ENCODE data around the gene PCNT. TPM values are rescaled to one million over a fixed set of nuclear protein-coding genes. Genes with fewer than 3 reads are reported as not detected.

Gene PCNT
- total RNA-seq, 4 donors from 2014 or later = 200 to 431 (median 290) TPM

- in situ Hi-C loops (cut with MboI; ENCODE audit: low sequenced_read_pairs in 4 of 4) (loop anchor here in 1 of 4 donors (10.0 kb wide), 1 partner anchor 46 kb away; no protein-coding TSS in a partner anchor), intact Hi-C loops (cut with DNase I; ENCODE audit: low total_unique reads) (no loop called here)
- Histone ChIP-seq H3K4me3 (no peak overlapping the region), H3K36me3 (peaks cover 0 to 52% of the 10 kb centered on the region in 2 donors), H3K27me3 (no peaks in the 10 kb centered on the region), H3K9me3 (no peaks in the 10 kb centered on the region), H3K27ac (peak overlapping the region; percentile 94 to 98 (median 95)), H3K4me1 (peaks cover 41 to 52% of the 10 kb centered on the region in 2 donors)
- ATAC-seq (no peak), DNase-seq (peak in 1 of 2 donors; percentile 55)
- TF ChIP-seq CTCF (IDR thresholded peaks at IDR 0.05 in 4 of 5, conservative IDR thresholded peaks at IDR 0.05 in 1 of 5) (no peak), POLR2A (IDR thresholded peaks at IDR 0.05) (no peak)
Measured at GRCh38 chr21:46390603-46391545, 66.9 kb downstream of the PCNT start.

- H3K27me3 ChIP-seq = no peaks in the 10 kb centered on the region
- peaks cover 40 to 45% of the 10 kb centered on the region in 2 donors for H3K4me1 ChIP-seq
- ATAC-seq (no peak), DNase-seq (no peak)
- H3K4me3 ChIP-seq = no peak overlapping the region
- peak overlapping the region; percentile 94 to 98 (median 95) for H3K27ac ChIP-seq
- H3K36me3 ChIP-seq = peaks cover 0 to 49% of the 10 kb centered on the region in 2 donors
- in situ Hi-C loops (cut with MboI; ENCODE audit: low sequenced_read_pairs in 4 of 4) = loop anchor here in 1 of 4 donors (10.0 kb wide), 1 partner anchor 47 kb away; no protein-coding TSS in a partner anchor
- TF ChIP-seq CTCF (IDR thresholded peaks at IDR 0.05 in 4 of 5, conservative IDR thresholded peaks at IDR 0.05 in 1 of 5) (no peak), POLR2A (IDR thresholded peaks at IDR 0.05) (no peak)
- intact Hi-C loops (cut with DNase I; ENCODE audit: low total_unique reads) = no loop called here
- no peaks in the 10 kb centered on the region for H3K9me3 ChIP-seq
Measured at GRCh38 chr21:46391773-46392172, 67.8 kb downstream of the PCNT start.

DNA sequence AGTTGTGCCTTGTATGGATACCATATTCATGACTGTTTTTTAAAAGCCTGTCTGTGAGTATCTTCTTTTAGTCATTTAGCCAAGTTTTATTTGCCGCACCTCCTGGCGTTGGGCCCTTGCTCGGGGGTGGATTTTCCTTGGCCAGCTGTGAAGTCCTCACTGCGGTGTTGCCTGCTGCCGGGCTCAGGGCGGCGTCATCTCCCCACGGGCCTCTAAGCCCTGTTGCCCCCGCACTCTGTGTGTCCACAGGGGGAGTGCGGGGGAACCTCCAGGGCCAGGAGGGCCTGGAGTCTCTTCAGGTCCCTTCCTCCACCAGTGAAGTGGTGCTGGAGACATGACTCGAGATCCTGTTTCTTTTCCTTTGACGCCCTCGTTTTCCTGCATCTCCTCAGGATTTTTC lies 69.0 kb downstream of the PCNT start:
- H3K27me3 ChIP-seq = no peaks in the 10 kb centered on the region
- TF ChIP-seq CTCF (IDR thresholded peaks at IDR 0.05 in 4 of 5, conservative IDR thresholded peaks at IDR 0.05 in 1 of 5) = no peak
- no peak for TF ChIP-seq POLR2A (IDR thresholded peaks at IDR 0.05)
- H3K36me3 ChIP-seq = peaks cover 5 to 58% of the 10 kb centered on the region in 2 donors
- intact Hi-C loops (cut with DNase I; ENCODE audit: low total_unique reads) = no loop called here
- peak overlapping the region; percentile 94 to 98 (median 95) for H3K27ac ChIP-seq
- DNase-seq (peak in 1 of 2 donors; percentile 65), ATAC-seq (peak in 1 of 2 donors; percentile 13)
- in situ Hi-C loops (cut with MboI; ENCODE audit: low sequenced_read_pairs in 4 of 4) = loop anchor here in 1 of 4 donors (10.0 kb wide), 1 partner anchor 48 kb away; no protein-coding TSS in a partner anchor
- H3K4me3 ChIP-seq = peak overlapping the region in 1 of 4 donors; percentile 13
- H3K9me3 ChIP-seq = no peaks in the 10 kb centered on the region
- peaks cover 36 to 44% of the 10 kb centered on the region in 2 donors for H3K4me1 ChIP-seq

GRCh38 chr21:46393451-46393940 lies 69.5 kb downstream of the PCNT start:
- Histone ChIP-seq H3K4me3 (peak overlapping the region in 1 of 4 donors; percentile 13), H3K4me1 (peaks cover 36 to 42% of the 10 kb centered on the region in 2 donors), H3K27me3 (no peaks in the 10 kb centered on the region), H3K36me3 (peaks cover 5 to 58% of the 10 kb centered on the region in 2 donors), H3K27ac (peak overlapping the region; percentile 94 to 98 (median 95)), H3K9me3 (no peaks in the 10 kb centered on the region)
- TF ChIP-seq POLR2A (IDR thresholded peaks at IDR 0.05) = peak in 1 of 2 donors; percentile 25
- no peak for TF ChIP-seq CTCF (IDR thresholded peaks at IDR 0.05 in 4 of 5, conservative IDR thresholded peaks at IDR 0.05 in 1 of 5)
- peak in 1 of 2 donors; percentile 66 for DNase-seq
- peak; percentile 24 to 26 for ATAC-seq
- intact Hi-C loops (cut with DNase I; ENCODE audit: low total_unique reads) = no loop called here
- in situ Hi-C loops (cut with MboI; ENCODE audit: low sequenced_read_pairs in 4 of 4) = loop anchor here in 1 of 4 donors (10.0 kb wide), 1 partner anchor 49 kb away; no protein-coding TSS in a partner anchor
